NB4 (cell line): ENCODE results near the gene SDK2.

ENCODE experiments used
- CTCF ChIP-seq: IDR thresholded peaks from one replicate; pipeline ENCODE4 v1.5.1; 2012; ENCODE audit warnings: low read depth, low read length
- POLR2A ChIP-seq: IDR thresholded peaks from 2 replicates; pipeline ENCODE4 v1.6.1; 2011; ENCODE audit warnings: mild to moderate bottlenecking; ENCODE audit not compliant: insufficient read length; ENCODE audit errors: extremely low read depth

GRCh38 chr17:73503560-73503959, 140.7 kb downstream of the SDK2 start:
- TF ChIP-seq CTCF = no peak
- no peak for TF ChIP-seq POLR2A
